Epithelial cell of esophagus (primary cell): ENCODE data around the gene ZSCAN1.

ENCODE experiments used
- DNase-seq: peaks from one replicate; pipeline ENCODE4 v3.0.0; 2010; ENCODE audit warnings: low read depth
- H3K4me3 ChIP-seq: 2 replicates; pipeline ENCODE4 v1.5.1; 2011; ENCODE audit warnings: mild to moderate bottlenecking, low read length, control low read depth
- TF ChIP-seq, protein P1 (sequence below): IDR thresholded peaks from 2 replicates; pipeline ENCODE4 v1.5.1; 2011; ENCODE audit warnings: low read depth, mild to moderate bottlenecking, low read length, control low read depth, inconsistent platforms; ENCODE audit not compliant: insufficient read depth; ENCODE audit errors: missing control alignments

Gene ZSCAN1

DNA sequence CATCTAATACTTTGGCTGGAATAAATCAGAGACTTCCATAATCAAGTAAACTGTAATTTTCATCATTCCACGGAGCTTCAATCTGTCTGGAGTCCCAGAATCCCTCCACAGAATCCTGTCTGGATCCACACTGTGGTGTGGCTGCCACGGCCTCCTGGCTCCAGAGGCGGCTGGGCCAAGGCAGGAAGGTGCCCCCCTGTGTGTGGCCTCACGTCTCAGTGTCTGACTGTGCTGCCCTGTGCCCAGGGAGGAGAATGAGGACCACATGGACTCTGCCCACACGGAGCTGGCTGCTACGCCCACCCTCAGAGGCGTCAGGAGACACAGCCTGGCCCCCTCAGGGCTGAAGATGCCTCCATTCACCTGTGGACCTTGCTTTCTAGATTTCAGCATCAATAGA lies 13.0 kb downstream of the ZSCAN1 start:
- H3K4me3 ChIP-seq: no peak overlapping the region
- TF ChIP-seq, protein P1, sequence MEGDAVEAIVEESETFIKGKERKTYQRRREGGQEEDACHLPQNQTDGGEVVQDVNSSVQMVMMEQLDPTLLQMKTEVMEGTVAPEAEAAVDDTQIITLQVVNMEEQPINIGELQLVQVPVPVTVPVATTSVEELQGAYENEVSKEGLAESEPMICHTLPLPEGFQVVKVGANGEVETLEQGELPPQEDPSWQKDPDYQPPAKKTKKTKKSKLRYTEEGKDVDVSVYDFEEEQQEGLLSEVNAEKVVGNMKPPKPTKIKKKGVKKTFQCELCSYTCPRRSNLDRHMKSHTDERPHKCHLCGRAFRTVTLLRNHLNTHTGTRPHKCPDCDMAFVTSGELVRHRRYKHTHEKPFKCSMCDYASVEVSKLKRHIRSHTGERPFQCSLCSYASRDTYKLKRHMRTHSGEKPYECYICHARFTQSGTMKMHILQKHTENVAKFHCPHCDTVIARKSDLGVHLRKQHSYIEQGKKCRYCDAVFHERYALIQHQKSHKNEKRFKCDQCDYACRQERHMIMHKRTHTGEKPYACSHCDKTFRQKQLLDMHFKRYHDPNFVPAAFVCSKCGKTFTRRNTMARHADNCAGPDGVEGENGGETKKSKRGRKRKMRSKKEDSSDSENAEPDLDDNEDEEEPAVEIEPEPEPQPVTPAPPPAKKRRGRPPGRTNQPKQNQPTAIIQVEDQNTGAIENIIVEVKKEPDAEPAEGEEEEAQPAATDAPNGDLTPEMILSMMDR: no peak
- no peak for DNase-seq

- DNase-seq: no peak
- TF ChIP-seq, protein P1: no peak
- H3K4me3 ChIP-seq: no peak overlapping the region
Observed at GRCh38 chr19:58047672-58048071, 13.8 kb downstream of the ZSCAN1 start.

DNA sequence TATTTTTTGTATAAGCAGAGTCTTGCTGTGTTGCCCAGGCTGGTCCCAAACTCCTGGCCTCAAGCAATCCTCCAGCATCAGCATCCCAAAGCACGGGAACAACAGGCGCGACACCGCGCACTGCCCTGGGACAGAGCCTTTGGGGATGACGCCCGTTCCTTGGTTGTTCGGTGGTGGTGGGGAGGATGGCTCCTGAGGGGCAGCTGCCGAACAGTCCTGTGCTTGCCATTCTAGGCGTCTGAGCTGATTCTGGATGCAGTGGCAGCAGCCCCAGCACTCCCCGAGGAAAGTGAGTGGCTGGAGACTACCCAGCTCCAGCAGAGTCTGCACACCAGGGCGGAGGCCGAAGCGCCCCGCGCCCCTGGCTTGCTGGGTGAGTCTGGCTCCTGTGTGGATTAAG lies 18.4 kb downstream of the ZSCAN1 start:
- DNase-seq: no peak
- TF ChIP-seq, protein P1: no peak
- no peak overlapping the region for H3K4me3 ChIP-seq

DNA sequence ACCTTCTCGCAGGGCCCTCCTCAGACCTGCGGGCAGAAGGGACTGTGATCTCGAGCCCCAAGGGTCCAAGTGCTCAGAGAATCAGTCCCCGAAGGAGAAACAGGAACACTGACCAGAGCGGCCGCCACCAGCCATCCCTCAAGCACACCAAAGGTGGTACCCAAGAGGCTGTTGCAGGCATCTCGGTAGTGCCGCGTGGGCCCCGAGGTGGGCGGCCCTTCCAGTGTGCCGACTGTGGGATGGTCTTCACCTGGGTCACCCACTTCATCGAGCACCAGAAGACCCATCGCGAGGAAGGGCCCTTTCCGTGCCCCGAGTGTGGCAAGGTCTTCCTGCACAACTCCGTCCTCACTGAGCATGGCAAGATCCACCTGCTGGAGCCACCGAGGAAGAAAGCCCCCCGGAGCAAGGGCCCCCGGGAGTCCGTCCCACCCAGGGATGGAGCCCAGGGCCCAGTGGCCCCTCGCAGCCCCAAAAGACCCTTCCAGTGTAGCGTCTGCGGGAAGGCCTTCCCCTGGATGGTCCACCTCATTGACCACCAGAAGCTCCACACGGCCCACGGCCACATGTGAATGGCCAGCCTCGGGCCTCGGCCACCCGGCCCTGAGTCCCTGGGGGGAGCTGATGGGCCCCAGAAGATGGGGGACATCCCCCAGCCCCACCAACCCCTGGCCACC lies 19.8 kb downstream of the ZSCAN1 start:
- no peak for DNase-seq
- H3K4me3 ChIP-seq: no peak overlapping the region
- TF ChIP-seq, protein P1: no peak

GRCh38 chr19:58054901-58055874 lies 21.4 kb downstream of the ZSCAN1 start:
- TF ChIP-seq, protein P1: no peak
- H3K4me3 ChIP-seq: no peak overlapping the region
- no peak for DNase-seq

DNA sequence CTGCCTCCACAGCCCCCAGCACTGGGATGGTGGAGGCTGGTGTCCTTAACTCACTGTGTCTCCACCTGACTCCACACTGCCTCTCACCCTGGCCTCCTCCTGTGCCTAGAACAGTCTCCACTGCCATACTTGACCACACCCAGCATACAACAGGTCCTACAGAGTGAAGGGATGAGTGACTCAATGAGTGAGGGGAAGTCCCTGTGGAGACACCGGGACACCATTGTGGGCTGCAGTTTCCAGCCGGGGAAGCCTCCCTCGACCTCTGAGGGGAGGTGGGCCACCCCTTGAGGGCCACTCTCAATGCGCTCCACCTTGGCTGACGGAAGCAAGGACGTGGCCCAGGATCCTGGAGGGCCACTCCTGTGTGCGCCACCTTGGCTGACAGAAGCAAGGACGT lies 22.4 kb downstream of the ZSCAN1 start:
- no peak overlapping the region for H3K4me3 ChIP-seq
- TF ChIP-seq, protein P1: no peak
- DNase-seq: no peak
